ENCODE data around the gene CCDC121.

CCDC121 gene

DNA sequence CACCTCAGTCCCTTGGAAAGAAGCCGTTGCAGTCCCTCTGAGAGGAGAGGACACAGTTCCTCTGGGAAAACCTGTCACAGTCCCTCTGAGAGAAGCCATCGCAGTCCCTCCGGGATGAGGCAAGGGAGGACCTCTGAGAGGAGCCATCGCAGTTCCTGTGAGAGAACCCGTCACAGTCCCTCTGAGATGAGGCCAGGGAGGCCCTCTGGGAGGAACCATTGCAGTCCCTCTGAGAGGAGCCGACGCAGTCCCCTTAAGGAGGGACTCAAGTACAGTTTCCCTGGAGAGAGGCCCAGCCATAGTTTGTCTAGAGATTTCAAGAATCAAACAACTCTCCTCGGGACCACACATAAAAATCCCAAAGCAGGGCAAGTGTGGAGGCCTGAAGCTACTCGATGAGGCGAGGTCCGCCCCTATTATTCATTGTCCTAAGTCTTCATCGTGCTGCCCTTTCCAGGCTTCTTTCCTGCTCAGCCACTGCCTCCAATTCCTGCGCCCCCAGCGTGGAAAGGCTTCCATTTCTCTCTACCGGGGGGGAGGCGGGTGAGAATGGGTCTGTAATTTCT, 46.6 kb downstream of the CCDC121 start:
- DNase-seq (ENCODE audit: low read depth), result no peak

DNA sequence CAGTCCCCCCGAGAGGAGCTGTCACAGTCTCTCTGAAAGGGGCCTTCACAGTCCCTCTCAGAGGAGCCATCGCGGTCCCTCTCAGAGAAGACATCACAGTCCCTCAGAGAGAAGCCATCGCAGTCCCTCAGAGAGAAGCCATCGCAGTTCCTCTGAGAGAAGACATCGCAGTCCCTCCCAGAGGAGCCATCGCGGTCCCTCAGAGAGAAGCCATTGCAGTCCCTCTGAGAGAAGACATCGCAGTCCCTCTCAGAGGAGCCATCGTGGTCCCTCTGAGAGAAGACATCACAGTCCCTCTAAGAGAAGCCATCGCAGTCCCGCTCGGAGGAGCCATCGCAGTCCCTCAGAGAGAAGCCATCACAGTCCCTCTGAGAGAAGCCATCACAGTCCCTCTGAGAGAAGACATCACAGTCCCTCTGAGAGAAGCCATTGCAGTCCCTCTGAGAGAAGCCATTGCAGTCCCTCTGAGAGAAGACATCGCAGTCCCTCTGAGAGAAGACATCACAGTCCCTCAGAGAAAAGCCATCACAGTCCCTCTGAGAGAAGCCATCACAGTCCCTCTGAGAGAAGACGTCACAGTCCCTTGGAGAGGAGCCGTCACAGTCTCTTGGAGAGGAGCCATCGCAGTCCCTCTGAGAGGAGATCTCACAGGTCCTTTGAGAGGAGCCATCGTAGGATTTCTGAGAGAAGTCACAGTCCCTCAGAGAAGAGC, 47.2 kb downstream of the CCDC121 start:
- DNase-seq (ENCODE audit: low read depth), result no peak
